Epidermal melanocyte (primary cell): ENCODE measurements around the gene C4BPA.

Experiments used
- DNase-seq: peaks from one replicate; pipeline ENCODE4 v3.0.0; 2011; ENCODE audit warnings: low spot score; ENCODE audit not compliant: insufficient read length

C4BPA gene

GRCh38 chr1:207103892-207104373, at the start of gene C4BPA:
Gene C4BPA, plus strand, starts transcription at chr1:207104233. Its CDS starts 8,793 bp downstream, at chr1:207113026.
- DNase-seq: no peak

- no peak for DNase-seq
Measured at GRCh38 chr1:207054491-207054890, 49.5 kb upstream of the C4BPA start.

GRCh38 chr1:207055386-207056001, 48.5 kb upstream of the C4BPA start:
- no peak for DNase-seq

GRCh38 chr1:207056673-207057072, 47.4 kb upstream of the C4BPA start:
- DNase-seq: no peak

GRCh38 chr1:207058252-207058651, 45.8 kb upstream of the C4BPA start:
- no peak for DNase-seq

GRCh38 chr1:207058878-207059867, 44.9 kb upstream of the C4BPA start:
- no peak for DNase-seq

- no peak for DNase-seq
Measured at GRCh38 chr1:207059881-207060280, 44.2 kb upstream of the C4BPA start.

GRCh38 chr1:207060596-207060995, 43.4 kb upstream of the C4BPA start:
- no peak for DNase-seq

- DNase-seq: no peak
Measured at GRCh38 chr1:207062058-207062457, 42.0 kb upstream of the C4BPA start.

- DNase-seq: no peak
Measured at GRCh38 chr1:207063014-207063413, 41.0 kb upstream of the C4BPA start.

GRCh38 chr1:207064561-207064960, 39.5 kb upstream of the C4BPA start:
- no peak for DNase-seq

- DNase-seq: no peak
Measured at GRCh38 chr1:207067185-207067584, 36.8 kb upstream of the C4BPA start.

- no peak for DNase-seq
Measured at GRCh38 chr1:207067665-207068064, 36.4 kb upstream of the C4BPA start.

- no peak for DNase-seq
Measured at GRCh38 chr1:207069061-207069460, 35.0 kb upstream of the C4BPA start.

- no peak for DNase-seq
Measured at GRCh38 chr1:207069858-207070506, 34.1 kb upstream of the C4BPA start.

GRCh38 chr1:207070811-207071210, 33.2 kb upstream of the C4BPA start:
- DNase-seq: no peak

GRCh38 chr1:207071426-207071825, 32.6 kb upstream of the C4BPA start:
- DNase-seq: no peak

- DNase-seq: no peak
Measured at GRCh38 chr1:207072233-207072632, 31.8 kb upstream of the C4BPA start.

- no peak for DNase-seq
Measured at GRCh38 chr1:207073906-207074820, 29.9 kb upstream of the C4BPA start.

- DNase-seq: no peak
Measured at GRCh38 chr1:207076181-207076955, 27.7 kb upstream of the C4BPA start.
